NT2/D1 (cell line): Measurements from ENCODE around the gene CARD19.

ENCODE experiments used
- DNase-seq: peaks from one replicate; pipeline ENCODE4 v3.0.0-alpha.2; 2011; ENCODE audit warnings: low read depth, low spot score
- H3K27me3 ChIP-seq: 2 replicates; pipeline ENCODE4 v1.6.0; 2011; ENCODE audit warnings: mild to moderate bottlenecking; ENCODE audit not compliant: insufficient read length, insufficient read depth
- H3K36me3 ChIP-seq: 2 replicates; pipeline ENCODE4 v1.6.1; 2011; ENCODE audit warnings: mild to moderate bottlenecking, low read length, mixed read lengths; ENCODE audit not compliant: insufficient read depth, insufficient read length
- H3K4me1 ChIP-seq: 2 replicates; pipeline ENCODE4 v1.5.1; 2011; ENCODE audit not compliant: insufficient read depth, insufficient read length
- H3K4me3 ChIP-seq: 2 replicates; pipeline ENCODE4 v1.5.1; 2011; ENCODE audit warnings: low read depth; ENCODE audit not compliant: insufficient read length
- H3K9ac ChIP-seq: 2 replicates; pipeline ENCODE4 v1.6.0; 2011; ENCODE audit warnings: low read depth; ENCODE audit not compliant: insufficient read length
- H3K9me3 ChIP-seq: 2 replicates; pipeline ENCODE4 v1.5.1; 2011; ENCODE audit warnings: mild to moderate bottlenecking, low read length; ENCODE audit not compliant: insufficient read depth
- SUZ12 ChIP-seq: IDR thresholded peaks from 2 replicates; pipeline ENCODE4 v1.6.1; 2011; ENCODE audit not compliant: insufficient read length, insufficient read depth; ENCODE audit errors: extremely low read depth
- YY1 ChIP-seq: IDR thresholded peaks from 2 replicates; pipeline ENCODE4 v1.6.1; 2011; ENCODE audit not compliant: insufficient read length, insufficient read depth
- ZNF274 ChIP-seq: IDR thresholded peaks from 2 replicates; pipeline ENCODE4 v1.6.1; 2011; ENCODE audit warnings: mild to moderate bottlenecking, low read depth, low read length

Gene CARD19

GRCh38 chr9:93090091-93090655 is 5.8 kb upstream of the CARD19 start:
- H3K9me3 ChIP-seq, result 0 out of 2 replicates have a peak, but pooled peaks cover 8% of the 10 kb centered on the region
- no peaks in the 10 kb centered on the region for H3K27me3 ChIP-seq
- peaks cover 7% of the 10 kb centered on the region for H3K4me1 ChIP-seq
- no peaks in the 10 kb centered on the region for H3K36me3 ChIP-seq
- no peak overlapping the region for H3K4me3 ChIP-seq
- TF ChIP-seq YY1 (no peak), SUZ12 (no peak), ZNF274 (no peak)
- no peak overlapping the region for H3K9ac ChIP-seq
- no peak for DNase-seq

GRCh38 chr9:93091056-93091452 is 5.0 kb upstream of the CARD19 start:
- Histone ChIP-seq H3K4me3 (no peak overlapping the region), H3K36me3 (no peaks in the 10 kb centered on the region), H3K9me3 (0 out of 2 replicates have a peak, but pooled peaks cover 8% of the 10 kb centered on the region), H3K27me3 (no peaks in the 10 kb centered on the region), H3K4me1 (peaks cover 7% of the 10 kb centered on the region), H3K9ac (no peak overlapping the region)
- DNase-seq, result no peak
- TF ChIP-seq SUZ12 (no peak), YY1 (no peak), ZNF274 (no peak)

- H3K27me3 ChIP-seq, result peaks cover under 1% of the 10 kb centered on the region
These were observed 4.5 kb upstream of the CARD19 start for GRCh38 chr9:93091453-93092081.

GRCh38 chr9:93092251-93092991 is 3.6 kb upstream of the CARD19 start:
- no peak overlapping the region for H3K9ac ChIP-seq
- no peaks in the 10 kb centered on the region for H3K36me3 ChIP-seq
- H3K4me1 ChIP-seq, result peaks cover 12% of the 10 kb centered on the region
- no peak for TF ChIP-seq ZNF274
- H3K9me3 ChIP-seq, result 0 out of 2 replicates have a peak, but pooled peaks cover 8% of the 10 kb centered on the region
- H3K4me3 ChIP-seq, result no peak overlapping the region
- H3K27me3 ChIP-seq, result peaks cover 8% of the 10 kb centered on the region
- DNase-seq, result no peak

More at GRCh38 chr9:93091453-93092081, 4.5 kb upstream of the CARD19 start:
- TF ChIP-seq ZNF274, result no peak
- no peak for TF ChIP-seq SUZ12
- TF ChIP-seq YY1, result no peak
- H3K9me3 ChIP-seq, result 0 out of 2 replicates have a peak, but pooled peaks cover 8% of the 10 kb centered on the region
- no peak overlapping the region for H3K4me3 ChIP-seq
- no peak for DNase-seq
- no peak overlapping the region for H3K9ac ChIP-seq
- peaks cover 7% of the 10 kb centered on the region for H3K4me1 ChIP-seq
- no peaks in the 10 kb centered on the region for H3K36me3 ChIP-seq

- peaks cover 17% of the 10 kb centered on the region for H3K4me1 ChIP-seq
- H3K36me3 ChIP-seq, result no peaks in the 10 kb centered on the region
- no peak for DNase-seq
- H3K27me3 ChIP-seq, result peaks cover 8% of the 10 kb centered on the region
- H3K9me3 ChIP-seq, result 0 out of 2 replicates have a peak, but pooled peaks cover 8% of the 10 kb centered on the region
- TF ChIP-seq YY1 (no peak), ZNF274 (no peak), SUZ12 (no peak)
- no peak overlapping the region for H3K9ac ChIP-seq
- no peak overlapping the region for H3K4me3 ChIP-seq
These were observed 2.7 kb upstream of the CARD19 start for GRCh38 chr9:93093127-93093876.

- Histone ChIP-seq H3K9me3 (0 out of 2 replicates have a peak, but pooled peaks cover 8% of the 10 kb centered on the region), H3K4me1 (peaks cover 20% of the 10 kb centered on the region), H3K27me3 (peaks cover 8% of the 10 kb centered on the region), H3K9ac (no peak overlapping the region), H3K36me3 (no peaks in the 10 kb centered on the region), H3K4me3 (no peak overlapping the region)
- no peak for TF ChIP-seq ZNF274
- no peak for TF ChIP-seq SUZ12
- no peak for TF ChIP-seq YY1
- DNase-seq, result no peak
These were observed 1.9 kb upstream of the CARD19 start for GRCh38 chr9:93093877-93094657.
